Activated B cell treated with CpG ODN at 0.5 μM for 24 hours (primary cell): ENCODE measurements around the gene CFAP299. TPM values are rescaled to one million over a fixed set of nuclear protein-coding genes. Genes with fewer than 3 reads are reported as not detected.

ENCODE experiments used
- ATAC-seq: fragments of 200-7000 bp; cut with Tn5 transposase; one replicate; pipeline ENCODE4 v1.10.0; 2021; ENCODE audit warnings: low read depth, mild to moderate bottlenecking, moderate library complexity
- CTCF ChIA-PET: fragments of 350-600 bp; sonication (Branson Sonifier 250); formaldehyde crosslinking; loops from one replicate; lab custom pipeline; 2021; ENCODE audit warnings: antibody characterized with exemption; lab: Charles Lee
- POLR2A ChIA-PET: fragments of 350-600 bp; sonication (Branson Sonifier 250); formaldehyde crosslinking; loops from one replicate; lab custom pipeline; 2021; ENCODE audit warnings: antibody characterized with exemption; lab: Charles Lee
- DNase-seq: peaks from one replicate; pipeline ENCODE4 v3.0.0; 2022
- H3K27ac Mint-ChIP-seq: one replicate; pipeline ENCODE4 v1.8.0; 2020; ENCODE audit warnings: mixed read lengths
- H3K27me3 Mint-ChIP-seq: one replicate; pipeline ENCODE4 v1.8.0; 2021; ENCODE audit warnings: mixed read lengths
- H3K36me3 Mint-ChIP-seq: one replicate; pipeline ENCODE4 v1.8.0; 2021; ENCODE audit warnings: low read depth, mixed read lengths
- H3K4me1 Mint-ChIP-seq: one replicate; pipeline ENCODE4 v1.8.0; 2021; ENCODE audit warnings: mixed read lengths
- H3K4me3 Mint-ChIP-seq: one replicate; pipeline ENCODE4 v1.8.0; 2020; ENCODE audit warnings: mild to moderate bottlenecking, mixed read lengths
- H3K9me3 Mint-ChIP-seq: one replicate; pipeline ENCODE4 v1.8.0; 2020; ENCODE audit warnings: mixed read lengths
- CTCF ChIP-seq: fragments of 200-600 bp; IDR thresholded peaks from one replicate; pipeline ENCODE4 v1.8.0; 2022; ENCODE audit warnings: antibody characterized with exemption, mild to moderate bottlenecking
- intact Hi-C: fragments of 100-400 bp; cut with micrococcal nuclease; formaldehyde crosslinking; loops from one replicate; pipeline ENCODE4 v1.15.1; 2024
- total RNA-seq: library from RNA; stranded (reverse); gene quantifications from 2 replicates; pipeline ENCODE4 v1.2.3, GENCODE V29; 2022

The CFAP299 gene
- total RNA-seq, 1 donor from 2014 or later = not detected

DNA sequence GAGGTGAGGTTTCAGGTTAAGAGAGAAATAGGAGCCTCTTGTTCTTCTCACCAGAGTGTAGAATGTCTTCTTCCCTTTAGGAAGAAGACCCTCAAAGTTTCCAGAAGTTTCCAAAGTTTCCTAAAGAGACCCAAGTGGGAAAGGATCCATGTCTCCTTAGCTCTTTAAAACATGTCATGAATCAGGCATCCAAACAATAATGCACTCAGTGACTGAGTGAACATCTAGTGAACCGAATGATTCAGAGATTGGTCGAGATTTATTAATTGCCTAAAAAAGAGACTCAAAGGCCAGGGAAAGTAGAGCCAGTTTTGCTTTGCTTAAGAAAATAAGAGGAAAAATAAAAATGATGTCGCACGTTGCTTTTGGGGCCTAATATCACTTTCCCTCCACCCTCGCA is 39.7 kb upstream of the CFAP299 start:
- Mint-ChIP-seq H3K4me1 (no peaks in the 10 kb centered on the region), H3K4me3 (no peak overlapping the region), H3K27ac (no peak overlapping the region), H3K9me3 (no peaks in the 10 kb centered on the region), H3K36me3 (no peaks in the 10 kb centered on the region), H3K27me3 (peaks cover 14% of the 10 kb centered on the region)
- no peak for DNase-seq
- ChIA-PET CTCF (no interaction called here), POLR2A (no interaction called here)
- no peak for ATAC-seq
- no peak for TF ChIP-seq CTCF
- intact Hi-C loops = no loop called here

DNA sequence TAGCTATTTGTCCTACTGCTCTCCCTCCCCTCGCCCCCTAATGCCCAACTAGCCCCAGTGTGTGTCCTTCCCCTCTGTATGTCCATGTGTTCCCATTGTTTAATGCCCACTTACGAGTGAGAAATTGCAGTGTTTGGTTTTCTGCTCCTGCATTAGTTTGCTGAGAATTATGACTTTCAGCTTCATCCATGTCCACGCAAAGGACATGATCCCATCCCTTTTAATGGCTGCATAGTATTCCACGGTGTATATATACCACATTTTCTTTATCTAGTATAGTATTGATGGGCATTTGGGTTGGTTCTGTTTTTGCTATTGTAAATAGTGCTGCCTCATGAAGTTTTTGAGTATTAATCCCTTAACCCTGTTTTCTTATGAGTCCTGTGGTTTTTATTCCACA is 33.6 kb upstream of the CFAP299 start:
- Mint-ChIP-seq H3K36me3 (no peaks in the 10 kb centered on the region), H3K9me3 (no peaks in the 10 kb centered on the region), H3K27ac (no peak overlapping the region), H3K4me1 (no peaks in the 10 kb centered on the region), H3K4me3 (no peak overlapping the region), H3K27me3 (peaks cover 22% of the 10 kb centered on the region)
- TF ChIP-seq CTCF = no peak
- ATAC-seq (no peak), DNase-seq (no peak)
- POLR2A ChIA-PET = no interaction called here
- CTCF ChIA-PET = no interaction called here
- intact Hi-C loops = no loop called here

- intact Hi-C loops = no loop called here
- Mint-ChIP-seq H3K4me3 (no peak overlapping the region), H3K27me3 (peaks cover 25% of the 10 kb centered on the region), H3K9me3 (no peaks in the 10 kb centered on the region), H3K4me1 (no peaks in the 10 kb centered on the region), H3K27ac (no peak overlapping the region), H3K36me3 (no peaks in the 10 kb centered on the region)
- DNase-seq (no peak), ATAC-seq (no peak)
- ChIA-PET CTCF (no interaction called here), POLR2A (no interaction called here)
- TF ChIP-seq CTCF = no peak
These were observed 32.8 kb upstream of the CFAP299 start for GRCh38 chr4:80302616-80303223.

- Mint-ChIP-seq H3K9me3 (no peaks in the 10 kb centered on the region), H3K4me1 (no peaks in the 10 kb centered on the region), H3K36me3 (no peaks in the 10 kb centered on the region), H3K27ac (no peak overlapping the region), H3K27me3 (peaks cover 31% of the 10 kb centered on the region), H3K4me3 (no peak overlapping the region)
- DNase-seq (no peak), ATAC-seq (no peak)
- POLR2A ChIA-PET = no interaction called here
- intact Hi-C loops = no loop called here
- CTCF ChIA-PET = no interaction called here
- TF ChIP-seq CTCF = no peak
These were observed 30.1 kb upstream of the CFAP299 start for GRCh38 chr4:80305466-80305865.

- H3K4me3 Mint-ChIP-seq = no peak overlapping the region
- no peak for TF ChIP-seq CTCF
- H3K4me1 Mint-ChIP-seq = no peaks in the 10 kb centered on the region
- ATAC-seq (no peak), DNase-seq (no peak)
- ChIA-PET CTCF (no interaction called here), POLR2A (no interaction called here)
- intact Hi-C loops = no loop called here
- no peak overlapping the region for H3K27ac Mint-ChIP-seq
- H3K36me3 Mint-ChIP-seq = no peaks in the 10 kb centered on the region
- H3K9me3 Mint-ChIP-seq = no peaks in the 10 kb centered on the region
- peaks cover 31% of the 10 kb centered on the region for H3K27me3 Mint-ChIP-seq
These were observed 29.3 kb upstream of the CFAP299 start for GRCh38 chr4:80306260-80306659.
